Measurements from ENCODE around the gene MAP4. TPM values are rescaled to one million over a fixed set of nuclear protein-coding genes. Genes with fewer than 3 reads are reported as not detected.

Gene MAP4
- total RNA-seq, 1 donor from 2014 or later: 471 TPM

DNA sequence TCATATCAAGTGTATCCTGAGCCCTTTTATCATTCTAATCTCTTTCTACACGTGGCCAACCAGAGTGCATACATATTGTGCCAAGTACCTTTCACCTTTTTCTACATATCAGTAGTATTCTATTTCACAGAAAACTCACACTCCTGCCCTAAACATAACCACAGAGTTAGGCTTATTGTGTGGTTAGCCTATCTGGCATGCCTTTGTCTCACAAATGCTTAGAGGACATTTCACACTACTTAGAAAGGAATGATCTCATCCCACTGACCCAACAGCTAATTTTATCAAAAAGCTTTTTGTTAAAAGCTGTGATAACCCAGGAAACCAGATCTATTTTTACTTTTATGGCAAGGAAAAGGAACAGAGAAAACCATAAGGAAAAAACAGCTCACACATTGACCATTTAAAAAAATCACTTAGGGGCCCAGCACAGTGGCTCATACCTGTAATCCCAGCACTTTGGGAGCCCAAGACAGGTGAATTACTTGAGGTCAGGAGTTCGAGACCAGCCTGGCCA is 17.8 kb upstream of the MAP4 start:
- H3K27ac ChIP-seq (ENCODE audit: low read depth, low read length): peak overlapping the region; percentile 79

DNA sequence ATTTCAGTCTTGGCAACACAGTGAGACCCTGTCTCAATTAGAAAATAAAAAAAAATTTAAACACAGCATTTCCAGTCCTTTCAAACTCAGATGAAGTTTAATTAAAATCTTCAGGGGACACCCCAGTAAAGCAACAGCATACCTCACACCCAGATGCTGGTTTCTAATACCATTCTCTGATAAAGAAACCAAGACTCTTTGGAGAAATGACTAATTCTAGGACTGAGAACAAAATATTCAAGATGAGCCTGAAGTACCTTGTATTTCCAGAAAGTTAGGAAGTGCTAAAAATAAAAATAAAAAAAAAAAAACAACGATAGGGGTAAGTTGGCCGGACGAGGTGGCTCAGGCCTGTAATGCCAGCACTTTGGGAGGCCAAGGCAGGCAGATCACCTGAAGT is 14.0 kb upstream of the MAP4 start:
- Histone ChIP-seq H3K36me3 (ENCODE audit: insufficient read depth, low read length) (no peaks in the 10 kb centered on the region), H3K27me3 (ENCODE audit: insufficient read depth, low read length) (no peaks in the 10 kb centered on the region), H3K4me1 (ENCODE audit: insufficient read depth, low read length) (peaks cover 12% of the 10 kb centered on the region), H3K79me2 (ENCODE audit: insufficient read depth, low read length) (peaks cover 97% of the 10 kb centered on the region), H4K20me1 (ENCODE audit: insufficient read depth, low read length) (peaks cover 93% of the 10 kb centered on the region), H3K27ac (ENCODE audit: low read depth, low read length) (no peak overlapping the region), H3K4me3 (ENCODE audit: insufficient read depth, low read depth, low read length) (no peak overlapping the region), H3K9ac (ENCODE audit: low read length) (no peak overlapping the region), H3K9me3 (ENCODE audit: insufficient read depth, low read depth, low read length) (no peaks in the 10 kb centered on the region), H2AFZ (ENCODE audit: low read depth, low read length) (no peak overlapping the region), H3K4me2 (ENCODE audit: low read length) (no peak overlapping the region)
- peaks cover 10% of the 10 kb centered on the region for H3K36me3 Mint-ChIP-seq (ENCODE audit: low read depth, unreplicated experiment)
- H3K27me3 Mint-ChIP-seq (ENCODE audit: low read depth, unreplicated experiment): no peaks in the 10 kb centered on the region
- H3K4me3 Mint-ChIP-seq (ENCODE audit: unreplicated experiment): no peak overlapping the region
- TF ChIP-seq EZH2 (IDR thresholded peaks at IDR 0.05; ENCODE audit: insufficient read depth, low read length) (no peak), CTCF (IDR thresholded peaks at IDR 0.05; ENCODE audit: insufficient read depth, low read depth, low read length) (no peak)
- H3K9me3 Mint-ChIP-seq (ENCODE audit: unreplicated experiment): no peaks in the 10 kb centered on the region
- no peak overlapping the region for H3K27ac Mint-ChIP-seq (ENCODE audit: unreplicated experiment)
- no peak for FAIRE-seq
- DNase-seq (ENCODE audit: low read depth): no peak
- peaks cover 38% of the 10 kb centered on the region for H3K4me1 Mint-ChIP-seq (ENCODE audit: low read depth, unreplicated experiment)

More for the DNA sequence above, 17.8 kb upstream of the MAP4 start:
- Mint-ChIP-seq H3K27ac (ENCODE audit: unreplicated experiment) (peak overlapping the region; percentile 64), H3K4me3 (ENCODE audit: unreplicated experiment) (peak overlapping the region; percentile 36), H3K9me3 (ENCODE audit: unreplicated experiment) (peaks cover 3% of the 10 kb centered on the region), H3K4me1 (ENCODE audit: low read depth, unreplicated experiment) (peaks cover 48% of the 10 kb centered on the region), H3K36me3 (ENCODE audit: low read depth, unreplicated experiment) (no peaks in the 10 kb centered on the region), H3K27me3 (ENCODE audit: low read depth, unreplicated experiment) (no peaks in the 10 kb centered on the region)
- no peaks in the 10 kb centered on the region for H3K36me3 ChIP-seq (ENCODE audit: insufficient read depth, low read length)
- peak; percentile 41 for FAIRE-seq
- H3K79me2 ChIP-seq (ENCODE audit: insufficient read depth, low read length): peaks cover 97% of the 10 kb centered on the region
- no peaks in the 10 kb centered on the region for H3K9me3 ChIP-seq (ENCODE audit: insufficient read depth, low read depth, low read length)
- TF ChIP-seq CTCF (IDR thresholded peaks at IDR 0.05; ENCODE audit: insufficient read depth, low read depth, low read length) (no peak), EZH2 (IDR thresholded peaks at IDR 0.05; ENCODE audit: insufficient read depth, low read length) (no peak)
- DNase-seq (ENCODE audit: low read depth): peak; percentile 97
- H3K4me3 ChIP-seq (ENCODE audit: insufficient read depth, low read depth, low read length): no peak overlapping the region
- peak overlapping the region; percentile 72 for H3K9ac ChIP-seq (ENCODE audit: low read length)
- peaks cover 90% of the 10 kb centered on the region for H4K20me1 ChIP-seq (ENCODE audit: insufficient read depth, low read length)
- H3K4me1 ChIP-seq (ENCODE audit: insufficient read depth, low read length): peaks cover 16% of the 10 kb centered on the region
- no peaks in the 10 kb centered on the region for H3K27me3 ChIP-seq (ENCODE audit: insufficient read depth, low read length)
- peak overlapping the region; percentile 63 for H3K4me2 ChIP-seq (ENCODE audit: low read length)
- H2AFZ ChIP-seq (ENCODE audit: low read depth, low read length): no peak overlapping the region

Measured in astrocyte (in vitro differentiated cells and primary cell).